Activated naive CD8-positive, alpha-beta T cell (primary cell): Measurements from ENCODE around the gene TRPM1.

Experiments
- H3K27ac Mint-ChIP-seq: one replicate; pipeline ENCODE4 v1.8.0; 2021; ENCODE audit warnings: mixed read lengths
- H3K27me3 Mint-ChIP-seq: one replicate; pipeline ENCODE4 v1.8.0; 2021; ENCODE audit warnings: mixed read lengths
- H3K36me3 Mint-ChIP-seq: one replicate; pipeline ENCODE4 v1.8.0; 2021; ENCODE audit warnings: mixed read lengths
- H3K4me1 Mint-ChIP-seq: one replicate; pipeline ENCODE4 v1.8.0; 2021; ENCODE audit warnings: low read depth, mixed read lengths
- H3K4me3 Mint-ChIP-seq: one replicate; pipeline ENCODE4 v1.8.0; 2021; ENCODE audit warnings: mild to moderate bottlenecking, mixed read lengths
- H3K9me3 Mint-ChIP-seq: one replicate; pipeline ENCODE4 v1.8.0; 2021; ENCODE audit warnings: low read depth, mixed read lengths

Gene TRPM1

GRCh38 chr15:31101262-31102038, at the start of gene TRPM1:
TSS of gene TRPM1 (minus strand) at chr15:31101725. CDS start at chr15:31081355, 20,370 bp downstream.
- no peaks in the 10 kb centered on the region for H3K9me3 Mint-ChIP-seq
- no peaks in the 10 kb centered on the region for H3K27me3 Mint-ChIP-seq
- H3K4me3 Mint-ChIP-seq, result no peak within 1 kb of the TSS
- H3K4me1 Mint-ChIP-seq, result no peaks in the 10 kb centered on the region
- H3K36me3 Mint-ChIP-seq, result no peaks in the 10 kb centered on the region
- H3K27ac Mint-ChIP-seq, result no peak within 1 kb of the TSS

GRCh38 chr15:31150732-31151231, 49.3 kb upstream of the TRPM1 start:
- Mint-ChIP-seq H3K27ac (no peak overlapping the region), H3K27me3 (no peaks in the 10 kb centered on the region), H3K4me1 (no peaks in the 10 kb centered on the region), H3K4me3 (no peak overlapping the region), H3K36me3 (no peaks in the 10 kb centered on the region), H3K9me3 (no peaks in the 10 kb centered on the region)

- H3K27ac Mint-ChIP-seq, result no peak overlapping the region
- no peak overlapping the region for H3K4me3 Mint-ChIP-seq
- H3K4me1 Mint-ChIP-seq, result no peaks in the 10 kb centered on the region
- H3K9me3 Mint-ChIP-seq, result no peaks in the 10 kb centered on the region
- H3K36me3 Mint-ChIP-seq, result no peaks in the 10 kb centered on the region
- no peaks in the 10 kb centered on the region for H3K27me3 Mint-ChIP-seq
Measured at GRCh38 chr15:31149987-31150386, 48.5 kb upstream of the TRPM1 start.

GRCh38 chr15:31149088-31149505, 47.6 kb upstream of the TRPM1 start:
- no peak overlapping the region for H3K4me3 Mint-ChIP-seq
- H3K27me3 Mint-ChIP-seq, result no peaks in the 10 kb centered on the region
- no peak overlapping the region for H3K27ac Mint-ChIP-seq
- H3K9me3 Mint-ChIP-seq, result no peaks in the 10 kb centered on the region
- no peaks in the 10 kb centered on the region for H3K36me3 Mint-ChIP-seq
- no peaks in the 10 kb centered on the region for H3K4me1 Mint-ChIP-seq

GRCh38 chr15:31148297-31149087, 47.0 kb upstream of the TRPM1 start:
- H3K9me3 Mint-ChIP-seq, result no peaks in the 10 kb centered on the region
- H3K36me3 Mint-ChIP-seq, result no peaks in the 10 kb centered on the region
- no peak overlapping the region for H3K27ac Mint-ChIP-seq
- H3K27me3 Mint-ChIP-seq, result no peaks in the 10 kb centered on the region
- H3K4me1 Mint-ChIP-seq, result no peaks in the 10 kb centered on the region
- no peak overlapping the region for H3K4me3 Mint-ChIP-seq

- Mint-ChIP-seq H3K4me1 (no peaks in the 10 kb centered on the region), H3K27me3 (no peaks in the 10 kb centered on the region), H3K27ac (no peak overlapping the region), H3K36me3 (no peaks in the 10 kb centered on the region), H3K9me3 (no peaks in the 10 kb centered on the region), H3K4me3 (no peak overlapping the region)
Measured at GRCh38 chr15:31147944-31148296, 46.4 kb upstream of the TRPM1 start.

- Mint-ChIP-seq H3K4me3 (no peak overlapping the region), H3K9me3 (no peaks in the 10 kb centered on the region), H3K36me3 (no peaks in the 10 kb centered on the region), H3K27ac (no peak overlapping the region), H3K4me1 (no peaks in the 10 kb centered on the region), H3K27me3 (no peaks in the 10 kb centered on the region)
Measured at GRCh38 chr15:31147456-31147855, 45.9 kb upstream of the TRPM1 start.

GRCh38 chr15:31145271-31145911, 43.9 kb upstream of the TRPM1 start:
- H3K4me1 Mint-ChIP-seq, result no peaks in the 10 kb centered on the region
- no peaks in the 10 kb centered on the region for H3K9me3 Mint-ChIP-seq
- H3K4me3 Mint-ChIP-seq, result no peak overlapping the region
- no peak overlapping the region for H3K27ac Mint-ChIP-seq
- no peaks in the 10 kb centered on the region for H3K27me3 Mint-ChIP-seq
- no peaks in the 10 kb centered on the region for H3K36me3 Mint-ChIP-seq

GRCh38 chr15:31141792-31142191, 40.3 kb upstream of the TRPM1 start:
- Mint-ChIP-seq H3K4me1 (no peaks in the 10 kb centered on the region), H3K4me3 (no peak overlapping the region), H3K36me3 (no peaks in the 10 kb centered on the region), H3K27me3 (no peaks in the 10 kb centered on the region), H3K27ac (no peak overlapping the region), H3K9me3 (no peaks in the 10 kb centered on the region)

GRCh38 chr15:31136607-31137328, 35.2 kb upstream of the TRPM1 start:
- no peaks in the 10 kb centered on the region for H3K4me1 Mint-ChIP-seq
- no peak overlapping the region for H3K27ac Mint-ChIP-seq
- H3K4me3 Mint-ChIP-seq, result no peak overlapping the region
- H3K27me3 Mint-ChIP-seq, result no peaks in the 10 kb centered on the region
- H3K36me3 Mint-ChIP-seq, result no peaks in the 10 kb centered on the region
- no peaks in the 10 kb centered on the region for H3K9me3 Mint-ChIP-seq

GRCh38 chr15:31136016-31136415, 34.5 kb upstream of the TRPM1 start:
- Mint-ChIP-seq H3K9me3 (no peaks in the 10 kb centered on the region), H3K4me1 (no peaks in the 10 kb centered on the region), H3K36me3 (no peaks in the 10 kb centered on the region), H3K27me3 (no peaks in the 10 kb centered on the region), H3K27ac (no peak overlapping the region), H3K4me3 (no peak overlapping the region)

- H3K4me3 Mint-ChIP-seq, result no peak overlapping the region
- H3K4me1 Mint-ChIP-seq, result no peaks in the 10 kb centered on the region
- no peaks in the 10 kb centered on the region for H3K36me3 Mint-ChIP-seq
- no peaks in the 10 kb centered on the region for H3K9me3 Mint-ChIP-seq
- no peaks in the 10 kb centered on the region for H3K27me3 Mint-ChIP-seq
- H3K27ac Mint-ChIP-seq, result no peak overlapping the region
Measured at GRCh38 chr15:31135523-31135922, 34.0 kb upstream of the TRPM1 start.

- H3K9me3 Mint-ChIP-seq, result no peaks in the 10 kb centered on the region
- no peaks in the 10 kb centered on the region for H3K27me3 Mint-ChIP-seq
- no peak overlapping the region for H3K27ac Mint-ChIP-seq
- no peaks in the 10 kb centered on the region for H3K4me1 Mint-ChIP-seq
- no peak overlapping the region for H3K4me3 Mint-ChIP-seq
- H3K36me3 Mint-ChIP-seq, result no peaks in the 10 kb centered on the region
Measured at GRCh38 chr15:31133890-31134289, 32.4 kb upstream of the TRPM1 start.

GRCh38 chr15:31131853-31132375, 30.4 kb upstream of the TRPM1 start:
- Mint-ChIP-seq H3K9me3 (no peaks in the 10 kb centered on the region), H3K27ac (no peak overlapping the region), H3K36me3 (no peaks in the 10 kb centered on the region), H3K4me3 (no peak overlapping the region), H3K4me1 (no peaks in the 10 kb centered on the region), H3K27me3 (no peaks in the 10 kb centered on the region)
